Mucosa of descending colon (tissue), 3 donors: ENCODE results near the gene GOSR1. TPM values are rescaled to one million over a fixed set of nuclear protein-coding genes. Genes with fewer than 3 reads are reported as not detected.
A peak's percentile ranks its signal among the peaks of the same experiment; 100 is the strongest.

Experiments
- ATAC-seq: fragments of 200-7000 bp; cut with Tn5 transposase; one replicate; pipeline ENCODE4 v1.9.1; 2020; ENCODE audit warnings: mild to moderate bottlenecking, moderate library complexity
- DNase-seq, 3 donors: peaks; one replicate each; pipeline ENCODE4 v3.0.0-alpha.2; 2020
- H3K36me3 ChIP-seq: fragments of 200-600 bp; one replicate; pipeline ENCODE4 v1.8.0; 2021; ENCODE audit warnings: low read depth, mild to moderate bottlenecking
- H3K4me1 ChIP-seq: fragments of 200-600 bp; one replicate; pipeline ENCODE4 v1.8.0; 2021; ENCODE audit warnings: low read depth, mild to moderate bottlenecking
- H3K4me3 ChIP-seq: fragments of 200-600 bp; one replicate; pipeline ENCODE4 v1.8.0; 2021; ENCODE audit warnings: mild to moderate bottlenecking
- H3K9me3 ChIP-seq: fragments of 200-600 bp; one replicate; pipeline ENCODE4 v1.8.0; 2021; ENCODE audit warnings: mild to moderate bottlenecking
- intact Hi-C, 2 donors: fragments of 100-400 bp; cut with DNase I in 1 of 2; cut with micrococcal nuclease in 1 of 2; formaldehyde crosslinking; loops; one replicate each; pipeline versions ENCODE4 v1.11.0 to v1.11.1; 2022; cut with DNase I, micrococcal nuclease
- total RNA-seq, 3 donors: library from RNA; stranded (reverse); fragmentation: NEBNext Ultra II Directional in 2 of 3; extraction: Animal tissue kit (Norgen Biotek cat#: 25700) in 2 of 3; gene quantifications; one replicate each; pipeline versions ENCODE4 v1.2.1 to v1.2.4, GENCODE V29; 2021 to 2023
- TF ChIP-seq, protein P1 (sequence below): fragments of 200-600 bp; IDR thresholded peaks from one replicate; pipeline ENCODE4 v1.8.0; 2022; ENCODE audit warnings: antibody characterized with exemption, mild to moderate bottlenecking
- donor health status: DM: no; HTN: no; CAD: no; lungs with moderate emphysema.
- donor health status: DM: no; HTN: no; CAD: no.
- donor health status: DM: no; HTN: yes; CAD: no.

Gene GOSR1
- total RNA-seq, 3 donors from 2014 or later: 52.6 to 55.7 (median 53.1) TPM

DNA sequence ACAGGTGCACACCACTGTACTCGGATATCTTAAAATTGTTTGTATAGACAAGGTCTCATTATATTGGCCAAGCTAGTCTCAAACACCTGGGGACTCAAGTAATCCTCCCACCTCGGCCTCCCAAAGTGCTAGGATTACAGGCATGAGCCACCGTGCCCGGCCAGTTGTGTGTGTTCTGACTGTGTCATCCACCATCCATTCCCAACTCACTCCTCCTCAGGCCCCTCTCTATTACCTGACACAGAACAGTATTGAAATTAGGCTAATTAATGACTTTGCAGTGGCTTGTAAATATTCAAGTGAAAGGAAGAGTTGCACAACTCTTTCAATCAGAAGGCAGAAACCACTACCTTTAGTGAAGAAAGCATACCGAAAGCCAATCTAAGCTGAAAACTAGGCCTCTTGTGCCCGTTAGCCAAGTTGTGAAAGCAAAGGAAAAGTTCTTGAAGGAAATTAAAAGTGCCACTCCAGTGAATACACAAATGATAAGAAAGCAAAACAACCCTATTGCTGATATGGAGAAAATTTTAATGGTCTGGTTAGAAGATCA lies 28.7 kb downstream of the GOSR1 start:
- intact Hi-C loops: no loop called here
- no peak for DNase-seq
- TF ChIP-seq, protein P1, sequence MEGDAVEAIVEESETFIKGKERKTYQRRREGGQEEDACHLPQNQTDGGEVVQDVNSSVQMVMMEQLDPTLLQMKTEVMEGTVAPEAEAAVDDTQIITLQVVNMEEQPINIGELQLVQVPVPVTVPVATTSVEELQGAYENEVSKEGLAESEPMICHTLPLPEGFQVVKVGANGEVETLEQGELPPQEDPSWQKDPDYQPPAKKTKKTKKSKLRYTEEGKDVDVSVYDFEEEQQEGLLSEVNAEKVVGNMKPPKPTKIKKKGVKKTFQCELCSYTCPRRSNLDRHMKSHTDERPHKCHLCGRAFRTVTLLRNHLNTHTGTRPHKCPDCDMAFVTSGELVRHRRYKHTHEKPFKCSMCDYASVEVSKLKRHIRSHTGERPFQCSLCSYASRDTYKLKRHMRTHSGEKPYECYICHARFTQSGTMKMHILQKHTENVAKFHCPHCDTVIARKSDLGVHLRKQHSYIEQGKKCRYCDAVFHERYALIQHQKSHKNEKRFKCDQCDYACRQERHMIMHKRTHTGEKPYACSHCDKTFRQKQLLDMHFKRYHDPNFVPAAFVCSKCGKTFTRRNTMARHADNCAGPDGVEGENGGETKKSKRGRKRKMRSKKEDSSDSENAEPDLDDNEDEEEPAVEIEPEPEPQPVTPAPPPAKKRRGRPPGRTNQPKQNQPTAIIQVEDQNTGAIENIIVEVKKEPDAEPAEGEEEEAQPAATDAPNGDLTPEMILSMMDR: no peak
- Histone ChIP-seq H3K36me3 (no peaks in the 10 kb centered on the region), H3K4me3 (no peak overlapping the region), H3K9me3 (no peaks in the 10 kb centered on the region), H3K4me1 (no peaks in the 10 kb centered on the region)
- ATAC-seq: no peak

DNA sequence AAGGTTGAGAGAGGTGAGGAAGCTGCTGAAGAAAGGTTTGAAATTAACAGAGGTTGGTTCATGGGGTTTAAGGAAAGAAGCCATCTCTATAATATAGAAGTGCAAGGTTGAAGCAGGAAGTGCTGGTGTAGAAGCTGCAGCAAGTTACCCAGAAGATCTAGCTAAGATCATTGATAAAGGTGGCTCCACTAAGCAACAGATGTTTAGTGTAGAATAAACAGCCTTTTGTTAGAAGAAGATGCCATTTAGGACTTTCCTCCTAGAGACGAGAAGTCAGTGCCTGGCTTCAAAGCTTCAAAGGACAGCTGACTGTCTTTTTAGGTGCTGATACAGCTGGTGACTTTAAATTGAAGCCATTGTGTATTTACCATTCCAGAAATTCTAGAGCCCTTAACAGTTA lies 29.3 kb downstream of the GOSR1 start:
- Histone ChIP-seq H3K36me3 (no peaks in the 10 kb centered on the region), H3K4me1 (no peaks in the 10 kb centered on the region), H3K9me3 (no peaks in the 10 kb centered on the region), H3K4me3 (no peak overlapping the region)
- TF ChIP-seq, protein P1: no peak
- intact Hi-C loops: no loop called here
- no peak for DNase-seq
- no peak for ATAC-seq

DNA sequence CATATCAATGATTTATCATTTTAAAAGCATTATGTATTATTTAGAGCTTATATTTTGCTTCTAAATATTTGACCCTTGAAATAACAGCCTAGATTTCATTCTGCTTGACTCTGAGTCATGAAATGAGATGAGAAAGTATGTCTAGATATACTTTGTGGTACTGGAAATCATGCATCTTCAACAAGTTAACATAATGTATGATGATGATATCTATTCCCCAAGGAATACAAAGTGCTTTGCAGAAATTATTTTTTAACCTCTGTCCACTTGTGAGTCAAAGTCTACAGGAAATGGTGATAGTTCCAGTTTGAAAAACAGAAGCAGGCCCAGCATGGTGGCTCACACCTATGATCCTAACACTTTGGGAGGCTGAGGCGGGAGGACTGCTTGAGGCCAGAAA lies 36.1 kb downstream of the GOSR1 start:
- intact Hi-C loops: no loop called here
- no peaks in the 10 kb centered on the region for H3K4me1 ChIP-seq
- no peak for ATAC-seq
- TF ChIP-seq, protein P1: no peak
- no peak overlapping the region for H3K4me3 ChIP-seq
- H3K9me3 ChIP-seq: no peaks in the 10 kb centered on the region
- no peak for DNase-seq
- H3K36me3 ChIP-seq: no peaks in the 10 kb centered on the region

DNA sequence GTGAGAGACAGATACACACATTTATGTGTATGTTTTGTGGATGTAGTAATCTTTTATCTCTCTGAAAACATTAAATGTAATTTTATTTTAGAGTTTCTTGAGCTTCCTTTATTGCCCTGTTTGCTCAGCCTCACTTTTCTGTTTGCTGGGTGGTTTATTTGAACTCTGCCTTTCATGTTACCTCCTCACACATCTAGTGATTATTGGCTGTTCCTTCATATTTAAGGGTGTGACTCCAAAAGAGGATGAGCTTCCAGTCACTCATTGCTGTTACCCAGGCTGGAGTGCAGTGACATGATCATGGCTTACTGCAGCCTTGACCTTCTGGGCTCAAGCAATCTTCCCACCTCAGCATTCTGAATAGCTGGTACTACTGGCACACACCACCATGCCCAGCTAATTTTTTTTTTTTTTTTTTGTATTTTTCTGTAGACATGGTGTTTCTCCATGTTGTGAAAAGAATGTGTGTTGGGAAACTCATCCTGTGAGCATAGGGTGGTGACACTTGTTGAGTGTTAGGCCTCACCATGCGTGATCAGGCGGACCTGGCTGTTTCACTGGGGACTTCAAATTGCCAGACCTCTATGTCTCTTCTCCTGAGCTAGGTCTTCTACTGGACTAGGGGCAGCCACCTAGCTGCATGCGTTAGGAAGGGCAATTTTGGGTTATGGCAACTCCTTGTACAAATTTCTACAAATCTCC lies 37.8 kb downstream of the GOSR1 start:
- intact Hi-C loops: no loop called here

DNA sequence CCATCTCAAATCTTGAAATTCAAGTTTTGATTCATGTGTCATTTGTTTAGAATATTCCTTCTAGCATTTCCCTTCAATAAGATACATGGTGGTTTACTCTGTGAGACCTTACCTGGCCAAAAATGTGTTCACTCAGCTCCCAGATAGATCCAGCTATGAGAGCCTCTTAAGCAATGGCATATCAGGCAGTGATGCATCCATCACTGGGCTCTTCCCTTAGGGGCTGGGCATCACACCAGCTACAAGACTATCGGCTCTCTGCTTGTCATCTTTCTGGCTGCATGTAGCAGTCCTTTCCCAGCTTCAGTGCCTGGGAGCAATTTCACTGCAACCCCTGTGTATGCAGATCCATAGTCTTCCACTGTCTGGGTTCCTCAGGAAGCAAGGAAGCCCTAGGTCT lies 40.6 kb downstream of the GOSR1 start:
- ATAC-seq (no peak), DNase-seq (no peak)
- Histone ChIP-seq H3K4me1 (no peaks in the 10 kb centered on the region), H3K9me3 (no peaks in the 10 kb centered on the region), H3K36me3 (no peaks in the 10 kb centered on the region), H3K4me3 (no peak overlapping the region)
- intact Hi-C loops: no loop called here
- TF ChIP-seq, protein P1: no peak

More for the DNA sequence above, 37.8 kb downstream of the GOSR1 start:
- TF ChIP-seq, protein P1: no peak
- H3K36me3 ChIP-seq: no peaks in the 10 kb centered on the region
- ATAC-seq (peak; percentile 67), DNase-seq (peak in 1 of 3 donors; percentile 4)
- H3K9me3 ChIP-seq: no peaks in the 10 kb centered on the region
- H3K4me1 ChIP-seq: no peaks in the 10 kb centered on the region
- H3K4me3 ChIP-seq: no peak overlapping the region
